Naive thymus-derived CD4-positive, alpha-beta T cell (primary cell): ENCODE results near the gene KIF20B. TPM values are rescaled to one million over a fixed set of nuclear protein-coding genes. Genes with fewer than 3 reads are reported as not detected.

Experiments used
- ATAC-seq: fragments of 150-1000 bp; cut with Tn5 transposase; 2 replicates; pipeline ENCODE4 v1.10.0; 2021; ENCODE audit warnings: mild to moderate bottlenecking, moderate library complexity
- CTCF ChIA-PET: fragments of 350-600 bp; sonication (Branson Sonifier 250); formaldehyde crosslinking; loops from one replicate; lab custom pipeline; 2021; ENCODE audit warnings: antibody characterized with exemption; lab: Charles Lee
- POLR2A ChIA-PET: fragments of 350-600 bp; sonication (Branson Sonifier 250); formaldehyde crosslinking; loops from one replicate; lab custom pipeline; 2021; ENCODE audit warnings: antibody characterized with exemption, inconsistent platforms; lab: Charles Lee
- DNase-seq, 9 donors: peaks; one replicate each; pipeline versions ENCODE4 v3.0.0 to v3.0.0-alpha.2; 2020 to 2022; ENCODE audit warnings: mixed read lengths in 1 of 9
- H3K27ac ChIP-seq: one replicate; pipeline ENCODE4 v1.7.0; 2013; ENCODE audit warnings: mild to moderate bottlenecking, low read depth, low read length, moderate library complexity
- H3K27me3 ChIP-seq, 2 donors: one replicate each; pipeline ENCODE4 v1.7.0; 2013; ENCODE audit warnings: low read length in 2 of 2, mild to moderate bottlenecking in 2 of 2, moderate library complexity in 2 of 2; ENCODE audit not compliant: control insufficient read depth in 2 of 2, insufficient read depth in 2 of 2
- H3K36me3 ChIP-seq, 3 experiments: 1 replicate in 2 of 3; 2 replicates in 1 of 3; pipeline ENCODE4 v1.7.0; 2013; ENCODE audit warnings: low read length in 3 of 3, mild to moderate bottlenecking in 3 of 3, moderate library complexity in 1 of 3; ENCODE audit not compliant: insufficient read depth in 3 of 3, control insufficient read depth in 2 of 3
- H3K4me1 ChIP-seq, 2 donors: one replicate each; pipeline ENCODE4 v1.7.0; 2013; ENCODE audit warnings: low read length in 2 of 2, mild to moderate bottlenecking in 2 of 2, moderate library complexity in 1 of 2; ENCODE audit not compliant: control insufficient read depth in 2 of 2, insufficient read depth in 2 of 2
- H3K4me3 ChIP-seq: 2 replicates; pipeline ENCODE4 v1.7.0; 2013; ENCODE audit warnings: mild to moderate bottlenecking, low read length
- H3K9me3 ChIP-seq, 3 experiments: 1 replicate in 2 of 3; 2 replicates in 1 of 3; pipeline ENCODE4 v1.7.0; 2013; ENCODE audit warnings: low read length in 3 of 3; ENCODE audit not compliant: control insufficient read depth in 2 of 3
- H3K27ac Mint-ChIP-seq, 9 donors: one replicate each; pipeline ENCODE4 v1.8.0; 2020 to 2022; ENCODE audit warnings: mixed read lengths in 9 of 9, mild to moderate bottlenecking in 8 of 9, moderate library complexity in 5 of 9, inconsistent platforms in 2 of 9
- H3K27me3 Mint-ChIP-seq, 5 donors: one replicate each; pipeline ENCODE4 v1.8.0; 2021 to 2022; ENCODE audit warnings: mixed read lengths in 5 of 5, mild to moderate bottlenecking in 1 of 5
- H3K36me3 Mint-ChIP-seq, 5 donors: one replicate each; pipeline ENCODE4 v1.8.0; 2020 to 2022; ENCODE audit warnings: mixed read lengths in 5 of 5, mild to moderate bottlenecking in 3 of 5, inconsistent platforms in 1 of 5
- H3K4me1 Mint-ChIP-seq, 7 donors: one replicate each; pipeline ENCODE4 v1.8.0; 2020 to 2022; ENCODE audit warnings: mixed read lengths in 7 of 7, mild to moderate bottlenecking in 3 of 7, inconsistent platforms in 1 of 7
- H3K4me3 Mint-ChIP-seq, 10 donors: one replicate each; pipeline ENCODE4 v1.8.0; 2020 to 2022; ENCODE audit warnings: mild to moderate bottlenecking in 10 of 10, mixed read lengths in 10 of 10, moderate library complexity in 6 of 10, inconsistent platforms in 2 of 10
- H3K9me3 Mint-ChIP-seq, 11 donors: one replicate each; pipeline ENCODE4 v1.8.0; 2020 to 2022; ENCODE audit warnings: mixed read lengths in 11 of 11, mild to moderate bottlenecking in 4 of 11, inconsistent platforms in 1 of 11, moderate library complexity in 1 of 11
- intact Hi-C, 2 donors: fragments of 100-400 bp; cut with micrococcal nuclease; formaldehyde crosslinking; loops; one replicate each; pipeline ENCODE4 v1.15.1; 2023
- polyA plus RNA-seq, 2 donors: library from polyadenylated mRNA; unstranded; fragments of 300-500 nt; fragmentation: Illumina TruSeq; gene quantifications; one replicate each; pipeline ENCODE4 v1.2.3, GENCODE V29; 2021
- total RNA-seq, 6 experiments: library from RNA in 5 of 6; stranded (reverse) in 5 of 6; gene quantifications; 1 replicate in 5 of 6; 2 replicates in 1 of 6; pipeline ENCODE4 v1.2.3 and lab custom pipeline; 2021 to 2026

KIF20B gene
- total and polyA plus RNA-seq, 7 experiments from 2014 or later: 14.5 to 49.0 (median 20.1) TPM

- Histone ChIP-seq H3K4me3 (no peak overlapping the region), H3K36me3 (no peaks in the 10 kb centered on the region), H3K4me1 (no peaks in the 10 kb centered on the region), H3K27me3 (no peaks in the 10 kb centered on the region), H3K27ac (no peak overlapping the region), H3K9me3 (no peaks in the 10 kb centered on the region)
- ChIA-PET POLR2A (no interaction called here), CTCF (interaction anchor here (0.6 kb wide), 2 partner anchors 90 to 711 kb away, joined by 3 to 4 read pairs; no protein-coding TSS in a partner anchor)
- ATAC-seq (no peak), DNase-seq (no peak)
- Mint-ChIP-seq H3K27me3 (no peaks in the 10 kb centered on the region), H3K9me3 (no peaks in the 10 kb centered on the region), H3K36me3 (peaks cover 0 to 18% (median 3%) of the 10 kb centered on the region in 5 donors), H3K27ac (no peak overlapping the region), H3K4me3 (no peak overlapping the region), H3K4me1 (peaks cover 0 to 3% (median 0%) of the 10 kb centered on the region in 7 donors)
- intact Hi-C loops: no loop called here
Measured at GRCh38 chr10:89782470-89782869, 81.1 kb downstream of the KIF20B start.

- Histone ChIP-seq H3K27me3 (no peaks in the 10 kb centered on the region), H3K4me1 (no peaks in the 10 kb centered on the region), H3K36me3 (no peaks in the 10 kb centered on the region), H3K4me3 (no peak overlapping the region), H3K9me3 (no peaks in the 10 kb centered on the region), H3K27ac (no peak overlapping the region)
- H3K36me3 Mint-ChIP-seq: peaks cover 0 to 17% (median 3%) of the 10 kb centered on the region in 5 donors
- intact Hi-C loops: no loop called here
- ATAC-seq (no peak), DNase-seq (no peak)
- ChIA-PET CTCF (no interaction called here), POLR2A (interaction anchor here (0.6 kb wide), 1 partner anchor 193 kb away, joined by 4 read pairs; no protein-coding TSS in a partner anchor)
- peaks cover 0 to 2% (median 0%) of the 10 kb centered on the region in 7 donors for H3K4me1 Mint-ChIP-seq
- H3K27me3 Mint-ChIP-seq: no peaks in the 10 kb centered on the region
- H3K27ac Mint-ChIP-seq: no peak overlapping the region
- no peaks in the 10 kb centered on the region for H3K9me3 Mint-ChIP-seq
- H3K4me3 Mint-ChIP-seq: no peak overlapping the region
Measured at GRCh38 chr10:89783406-89783805, 82.0 kb downstream of the KIF20B start.

- DNase-seq: no peak
Measured at GRCh38 chr10:89785095-89785494, 83.7 kb downstream of the KIF20B start.

GRCh38 chr10:89789188-89789877 is 87.9 kb downstream of the KIF20B start:
- intact Hi-C loops: no loop called here
- Mint-ChIP-seq H3K27ac (peak overlapping the region in 1 of 9 donors; percentile 57), H3K27me3 (peaks cover 4 to 18% (median 16%) of the 10 kb centered on the region in 5 donors), H3K4me1 (peaks cover 0 to 7% (median 0%) of the 10 kb centered on the region in 7 donors), H3K4me3 (no peak overlapping the region), H3K9me3 (peaks cover 0 to 1% (median 0%) of the 10 kb centered on the region in 11 donors), H3K36me3 (no peaks in the 10 kb centered on the region)
- no peak overlapping the region for H3K27ac ChIP-seq
- CTCF ChIA-PET: no interaction called here
- H3K4me1 ChIP-seq: no peaks in the 10 kb centered on the region
- DNase-seq (no peak), ATAC-seq (no peak)
- H3K27me3 ChIP-seq: no peaks in the 10 kb centered on the region
- H3K9me3 ChIP-seq: no peaks in the 10 kb centered on the region
- H3K4me3 ChIP-seq: no peak overlapping the region
- H3K36me3 ChIP-seq: no peaks in the 10 kb centered on the region
- POLR2A ChIA-PET: no interaction called here

More at GRCh38 chr10:89785095-89785494, 83.7 kb downstream of the KIF20B start:
- no peaks in the 10 kb centered on the region for H3K9me3 ChIP-seq
- peaks cover 4 to 11% (median 8%) of the 10 kb centered on the region in 5 donors for H3K27me3 Mint-ChIP-seq
- ChIA-PET POLR2A (no interaction called here), CTCF (no interaction called here)
- intact Hi-C loops: no loop called here
- no peak overlapping the region for H3K4me3 ChIP-seq
- no peak overlapping the region for H3K4me3 Mint-ChIP-seq
- H3K36me3 ChIP-seq: no peaks in the 10 kb centered on the region
- H3K4me1 Mint-ChIP-seq: peaks cover 0 to 7% (median 0%) of the 10 kb centered on the region in 7 donors
- H3K9me3 Mint-ChIP-seq: peaks cover 0 to 1% (median 0%) of the 10 kb centered on the region in 11 donors
- H3K36me3 Mint-ChIP-seq: peaks cover 0 to 6% (median under 1%) of the 10 kb centered on the region in 5 donors
- H3K4me1 ChIP-seq: no peaks in the 10 kb centered on the region
- no peak overlapping the region for H3K27ac Mint-ChIP-seq
- no peak for ATAC-seq
- H3K27ac ChIP-seq: no peak overlapping the region
- H3K27me3 ChIP-seq: no peaks in the 10 kb centered on the region

GRCh38 chr10:89792187-89792586 is 90.8 kb downstream of the KIF20B start:
- no peaks in the 10 kb centered on the region for H3K36me3 Mint-ChIP-seq
- H3K27ac Mint-ChIP-seq: no peak overlapping the region
- H3K4me1 ChIP-seq: no peaks in the 10 kb centered on the region
- no peaks in the 10 kb centered on the region for H3K36me3 ChIP-seq
- POLR2A ChIA-PET: no interaction called here
- no peaks in the 10 kb centered on the region for H3K27me3 ChIP-seq
- peaks cover 0 to 7% (median 0%) of the 10 kb centered on the region in 7 donors for H3K4me1 Mint-ChIP-seq
- no peak for DNase-seq
- no peak overlapping the region for H3K4me3 ChIP-seq
- H3K9me3 ChIP-seq: no peaks in the 10 kb centered on the region
- CTCF ChIA-PET: interaction anchor here (0.6 kb wide), 1 partner anchor 1057 kb away, joined by 3 read pairs; no protein-coding TSS in a partner anchor
- peaks cover 0 to 1% (median 0%) of the 10 kb centered on the region in 11 donors for H3K9me3 Mint-ChIP-seq
- ATAC-seq: no peak
- H3K27me3 Mint-ChIP-seq: peaks cover 4 to 18% (median 16%) of the 10 kb centered on the region in 5 donors
- no peak overlapping the region for H3K27ac ChIP-seq
- no peak overlapping the region for H3K4me3 Mint-ChIP-seq
- intact Hi-C loops: loop anchor here (2.0 to 10.0 kb wide), 7 partner anchors 45 to 1079 kb away; partner anchors contain the start of gene RPP30 (in 2 of the 2)

GRCh38 chr10:89793649-89794254 is 92.4 kb downstream of the KIF20B start:
- Histone ChIP-seq H3K27me3 (no peaks in the 10 kb centered on the region), H3K9me3 (no peaks in the 10 kb centered on the region), H3K4me1 (no peaks in the 10 kb centered on the region), H3K36me3 (no peaks in the 10 kb centered on the region), H3K27ac (no peak overlapping the region), H3K4me3 (no peak overlapping the region)
- ATAC-seq (peak; percentile 76), DNase-seq (peak in 7 of 9 donors; percentile 19 to 58 (median 42))
- H3K9me3 Mint-ChIP-seq: no peaks in the 10 kb centered on the region
- H3K27ac Mint-ChIP-seq: no peak overlapping the region
- peaks cover 0 to 7% (median 0%) of the 10 kb centered on the region in 7 donors for H3K4me1 Mint-ChIP-seq
- intact Hi-C loops: loop anchor here (1.0 to 10.0 kb wide), 12 partner anchors 44 to 1077 kb away; partner anchors contain the start of gene RPP30 (in 2 of the 2)
- H3K4me3 Mint-ChIP-seq: no peak overlapping the region
- POLR2A ChIA-PET: no interaction called here
- CTCF ChIA-PET: no interaction called here
- H3K36me3 Mint-ChIP-seq: no peaks in the 10 kb centered on the region
- H3K27me3 Mint-ChIP-seq: peaks cover 4 to 17% (median 14%) of the 10 kb centered on the region in 5 donors
